ENCODE data around the gene GALK2. TPM values are rescaled to one million over a fixed set of nuclear protein-coding genes. Genes with fewer than 3 reads are reported as not detected.

GALK2 gene
- total and polyA plus RNA-seq, 2 donors (not counting 1 experiment from before 2014, with no cell fraction given) = 11.2 to 23.1 TPM

DNA sequence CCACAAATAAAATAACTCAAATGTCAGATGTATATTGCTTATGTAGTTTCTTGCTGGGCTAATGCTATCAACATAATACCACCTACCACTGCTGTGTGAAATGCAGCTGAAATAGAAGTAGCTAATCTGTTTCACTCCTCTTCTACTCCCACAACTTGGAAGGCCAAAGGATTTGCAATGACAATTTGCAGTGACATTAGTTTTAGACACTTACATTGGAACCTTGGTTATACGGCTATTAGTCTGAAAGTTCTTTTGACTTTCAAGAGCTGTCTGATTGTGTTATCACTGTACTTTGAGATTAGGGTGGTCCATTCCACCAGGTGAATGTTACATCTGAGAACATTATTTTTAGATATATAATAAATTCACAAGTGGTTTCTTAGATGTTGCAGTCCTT, 48.1 kb upstream of the GALK2 start:
- Histone ChIP-seq H2AFZ (ENCODE audit: insufficient read depth, low read depth, low read length, poor library complexity, severe bottlenecking) (no peak overlapping the region), H3K36me3 (replicated peaks in 1 of 2; ENCODE audit: control extremely low read depth in 1 of 2, control insufficient read depth in 1 of 2, extremely low read depth in 1 of 2, insufficient read depth in 2 of 2, low read length in 1 of 2) (peaks cover 3 to 6% of the 10 kb centered on the region in 2 experiments), H3K9me3 (ENCODE audit: control extremely low read depth in 1 of 3, control insufficient read depth in 2 of 3, insufficient read depth in 1 of 3, low read length in 2 of 3) (no peaks in the 10 kb centered on the region), H3K79me2 (ENCODE audit: control insufficient read depth, insufficient read depth, low read length) (no peaks in the 10 kb centered on the region), H4K20me1 (ENCODE audit: control insufficient read depth, insufficient read depth, low read length, poor library complexity, severe bottlenecking) (no peaks in the 10 kb centered on the region), H3K4me2 (replicated peaks; ENCODE audit: low read depth, low read length, poor library complexity, severe bottlenecking) (no peak overlapping the region), H3K27me3 (replicated peaks in 1 of 4; ENCODE audit: control extremely low read depth in 1 of 4, control insufficient read depth in 3 of 4, insufficient read depth in 4 of 4, low read length in 3 of 4) (no peaks in the 10 kb centered on the region), H3K27ac (ENCODE audit: low read length in 2 of 2) (no peak overlapping the region), H3K4me1 (ENCODE audit: control insufficient read depth in 2 of 2, insufficient read depth in 2 of 2, low read length in 2 of 2) (no peaks in the 10 kb centered on the region), H3K4me3 (ENCODE audit: control extremely low read depth in 1 of 5, extremely low read depth in 1 of 5, insufficient read depth in 1 of 5, low read depth in 2 of 5, low read length in 4 of 5) (no peak overlapping the region), H3K9ac (ENCODE audit: low read length) (no peak overlapping the region)
- WGBS (ENCODE audit: insufficient coverage) = no CpG with 5 or more reads among the region's 1 CpG
- Mint-ChIP-seq H3K4me1 (no peaks in the 10 kb centered on the region), H3K4me3 (no peak overlapping the region), H3K27me3 (no peaks in the 10 kb centered on the region), H3K9me3 (ENCODE audit: insufficient read depth) (no peaks in the 10 kb centered on the region), H3K27ac (no peak overlapping the region)
- DNase-seq = no peak
- ATAC-seq (ENCODE audit: low read depth) = no peak
- TF ChIP-seq, protein P1, sequence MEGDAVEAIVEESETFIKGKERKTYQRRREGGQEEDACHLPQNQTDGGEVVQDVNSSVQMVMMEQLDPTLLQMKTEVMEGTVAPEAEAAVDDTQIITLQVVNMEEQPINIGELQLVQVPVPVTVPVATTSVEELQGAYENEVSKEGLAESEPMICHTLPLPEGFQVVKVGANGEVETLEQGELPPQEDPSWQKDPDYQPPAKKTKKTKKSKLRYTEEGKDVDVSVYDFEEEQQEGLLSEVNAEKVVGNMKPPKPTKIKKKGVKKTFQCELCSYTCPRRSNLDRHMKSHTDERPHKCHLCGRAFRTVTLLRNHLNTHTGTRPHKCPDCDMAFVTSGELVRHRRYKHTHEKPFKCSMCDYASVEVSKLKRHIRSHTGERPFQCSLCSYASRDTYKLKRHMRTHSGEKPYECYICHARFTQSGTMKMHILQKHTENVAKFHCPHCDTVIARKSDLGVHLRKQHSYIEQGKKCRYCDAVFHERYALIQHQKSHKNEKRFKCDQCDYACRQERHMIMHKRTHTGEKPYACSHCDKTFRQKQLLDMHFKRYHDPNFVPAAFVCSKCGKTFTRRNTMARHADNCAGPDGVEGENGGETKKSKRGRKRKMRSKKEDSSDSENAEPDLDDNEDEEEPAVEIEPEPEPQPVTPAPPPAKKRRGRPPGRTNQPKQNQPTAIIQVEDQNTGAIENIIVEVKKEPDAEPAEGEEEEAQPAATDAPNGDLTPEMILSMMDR (IDR thresholded peaks at IDR 0.05) = no peak
- TF ChIP-seq EZH2 (IDR thresholded peaks at IDR 0.05; ENCODE audit: borderline replicate concordance, insufficient read depth, low read depth, low read length, poor library complexity, severe bottlenecking) = no peak
- intact Hi-C loops (cut with micrococcal nuclease) = no loop called here
- ChIA-PET POLR2A (no interaction called here), CTCF (interaction anchor here (1.7 kb wide), 1 partner anchor 23 kb away, joined by 5 read pairs; no protein-coding TSS in a partner anchor)

- peaks cover 8 to 10% of the 10 kb centered on the region in 2 experiments for H3K36me3 ChIP-seq (replicated peaks in 1 of 2; ENCODE audit: control extremely low read depth in 1 of 2, control insufficient read depth in 1 of 2, extremely low read depth in 1 of 2, insufficient read depth in 2 of 2, low read length in 1 of 2)
- ATAC-seq (ENCODE audit: low read depth) = no peak
- POLR2A ChIA-PET = no interaction called here
- Mint-ChIP-seq H3K4me3 (no peak overlapping the region), H3K27ac (no peak overlapping the region), H3K9me3 (ENCODE audit: insufficient read depth) (no peaks in the 10 kb centered on the region), H3K27me3 (no peaks in the 10 kb centered on the region), H3K4me1 (no peaks in the 10 kb centered on the region)
- H3K9ac ChIP-seq (ENCODE audit: low read length) = no peak overlapping the region
- no peak overlapping the region for H2AFZ ChIP-seq (ENCODE audit: insufficient read depth, low read depth, low read length, poor library complexity, severe bottlenecking)
- no peaks in the 10 kb centered on the region for H3K4me1 ChIP-seq (ENCODE audit: control insufficient read depth in 2 of 2, insufficient read depth in 2 of 2, low read length in 2 of 2)
- H3K79me2 ChIP-seq (ENCODE audit: control insufficient read depth, insufficient read depth, low read length) = no peaks in the 10 kb centered on the region
- CTCF ChIA-PET = interaction anchor here (1.7 kb wide), 1 partner anchor 23 kb away, joined by 5 read pairs; no protein-coding TSS in a partner anchor
- TF ChIP-seq, protein P1 (IDR thresholded peaks at IDR 0.05) = no peak
- TF ChIP-seq EZH2 (IDR thresholded peaks at IDR 0.05; ENCODE audit: borderline replicate concordance, insufficient read depth, low read depth, low read length, poor library complexity, severe bottlenecking) = no peak
- H3K9me3 ChIP-seq (ENCODE audit: control extremely low read depth in 1 of 3, control insufficient read depth in 2 of 3, insufficient read depth in 1 of 3, low read length in 2 of 3) = no peaks in the 10 kb centered on the region
- no peak overlapping the region for H3K4me2 ChIP-seq (replicated peaks; ENCODE audit: low read depth, low read length, poor library complexity, severe bottlenecking)
- H4K20me1 ChIP-seq (ENCODE audit: control insufficient read depth, insufficient read depth, low read length, poor library complexity, severe bottlenecking) = no peaks in the 10 kb centered on the region
- H3K4me3 ChIP-seq (ENCODE audit: control extremely low read depth in 1 of 5, extremely low read depth in 1 of 5, insufficient read depth in 1 of 5, low read depth in 2 of 5, low read length in 4 of 5) = no peak overlapping the region
- intact Hi-C loops (cut with micrococcal nuclease) = no loop called here
- no peak overlapping the region for H3K27ac ChIP-seq (ENCODE audit: low read length in 2 of 2)
- no peaks in the 10 kb centered on the region for H3K27me3 ChIP-seq (replicated peaks in 1 of 4; ENCODE audit: control extremely low read depth in 1 of 4, control insufficient read depth in 3 of 4, insufficient read depth in 4 of 4, low read length in 3 of 4)
- DNase-seq = no peak
- WGBS (ENCODE audit: insufficient coverage) = no CpG with 5 or more reads among the region's 1 CpG
Measured at GRCh38 chr15:49122541-49123062, 47.4 kb upstream of the GALK2 start.
